ENCODE results near the gene EEF1AKMT1. TPM values are rescaled to one million over a fixed set of nuclear protein-coding genes. Genes with fewer than 3 reads are reported as not detected.

EEF1AKMT1 gene
- total and polyA plus RNA-seq, 4 donors: 4.2 to 11.2 (median 4.9) TPM

- peak overlapping the region; percentile 92 to 97 for H3K27ac ChIP-seq (ENCODE audit: low read depth in 1 of 2, low read length in 2 of 2)
These were observed 1.2 kb downstream of the EEF1AKMT1 start for GRCh38 chr13:20772401-20773131.

GRCh38 chr13:20769834-20770233, 3.9 kb downstream of the EEF1AKMT1 start:
- TF ChIP-seq SP1 (IDR thresholded peaks at IDR 0.05): no peak
- TF ChIP-seq RXRA (IDR thresholded peaks at IDR 0.05): no peak
- TF ChIP-seq EGR1 (IDR thresholded peaks at IDR 0.05; ENCODE audit: low read depth in 2 of 2): no peak
- peaks cover 0 to 9% (median 0%) of the 10 kb centered on the region in 4 donors for H3K4me1 ChIP-seq (ENCODE audit: control insufficient read depth in 4 of 4, insufficient read depth in 4 of 4, low read length in 3 of 4)
- WGBS: 99% methylated on average over 1 of the region's 1 CpG
- H3K4me3 ChIP-seq (ENCODE audit: low read depth in 1 of 3, low read length in 3 of 3): no peak overlapping the region
- H3K9me3 ChIP-seq (ENCODE audit: control insufficient read depth in 4 of 4, low read length in 3 of 4): no peaks in the 10 kb centered on the region
- H3K27ac ChIP-seq (ENCODE audit: low read depth in 1 of 2, low read length in 2 of 2): no peak overlapping the region
- peaks cover 0 to 4% (median 0%) of the 10 kb centered on the region in 4 donors for H3K36me3 ChIP-seq (ENCODE audit: control insufficient read depth in 4 of 4, insufficient read depth in 3 of 4, low read depth in 1 of 4, low read length in 3 of 4)
- no peaks in the 10 kb centered on the region for H3K27me3 ChIP-seq (ENCODE audit: control insufficient read depth in 4 of 4, insufficient read depth in 4 of 4, low read length in 3 of 4)
- no peak for DNase-seq (ENCODE audit: low spot score)
- no peak overlapping the region for H3K9ac ChIP-seq (ENCODE audit: low read depth in 1 of 2, low read length in 2 of 2)

More at GRCh38 chr13:20772401-20773131, 1.2 kb downstream of the EEF1AKMT1 start:
- Histone ChIP-seq H3K36me3 (ENCODE audit: control insufficient read depth in 4 of 4, insufficient read depth in 3 of 4, low read depth in 1 of 4, low read length in 3 of 4) (peaks cover 0 to 4% (median 0%) of the 10 kb centered on the region in 4 donors), H3K9me3 (ENCODE audit: control insufficient read depth in 4 of 4, low read length in 3 of 4) (no peaks in the 10 kb centered on the region), H3K9ac (ENCODE audit: low read depth in 1 of 2, low read length in 2 of 2) (peak overlapping the region; percentile 87 to 93), H3K4me3 (ENCODE audit: low read depth in 1 of 3, low read length in 3 of 3) (peak overlapping the region; percentile 60 to 87 (median 68)), H3K27me3 (ENCODE audit: control insufficient read depth in 4 of 4, insufficient read depth in 4 of 4, low read length in 3 of 4) (no peaks in the 10 kb centered on the region), H3K4me1 (ENCODE audit: control insufficient read depth in 4 of 4, insufficient read depth in 4 of 4, low read length in 3 of 4) (peaks cover 0 to 9% (median 0%) of the 10 kb centered on the region in 4 donors)
- TF ChIP-seq JUND (IDR thresholded peaks at IDR 0.05): no peak
- no peak for TF ChIP-seq EGR1 (IDR thresholded peaks at IDR 0.05; ENCODE audit: low read depth in 2 of 2)
- no peak for TF ChIP-seq RAD21 (IDR thresholded peaks at IDR 0.05)
- TF ChIP-seq RXRA (IDR thresholded peaks at IDR 0.05): no peak
- TF ChIP-seq FOXA1 (IDR thresholded peaks at IDR 0.05): no peak
- WGBS: 87% methylated on average over 10 of the region's 10 CpGs
- DNase-seq (ENCODE audit: low spot score): no peak

GRCh38 chr13:20769091-20769490, 4.7 kb downstream of the EEF1AKMT1 start:
- Histone ChIP-seq H3K4me3 (ENCODE audit: low read depth in 1 of 3, low read length in 3 of 3) (no peak overlapping the region), H3K9me3 (ENCODE audit: control insufficient read depth in 4 of 4, low read length in 3 of 4) (no peaks in the 10 kb centered on the region), H3K9ac (ENCODE audit: low read depth in 1 of 2, low read length in 2 of 2) (no peak overlapping the region), H3K27me3 (ENCODE audit: control insufficient read depth in 4 of 4, insufficient read depth in 4 of 4, low read length in 3 of 4) (no peaks in the 10 kb centered on the region), H3K4me1 (ENCODE audit: control insufficient read depth in 4 of 4, insufficient read depth in 4 of 4, low read length in 3 of 4) (peaks cover 0 to 9% (median 0%) of the 10 kb centered on the region in 4 donors), H3K36me3 (ENCODE audit: control insufficient read depth in 4 of 4, insufficient read depth in 3 of 4, low read depth in 1 of 4, low read length in 3 of 4) (peaks cover 0 to 4% (median 0%) of the 10 kb centered on the region in 4 donors), H3K27ac (ENCODE audit: low read depth in 1 of 2, low read length in 2 of 2) (no peak overlapping the region)
- WGBS: 83% methylated on average over 2 of the region's 2 CpGs
- TF ChIP-seq ATF3 (IDR thresholded peaks at IDR 0.05) (no peak), JUND (IDR thresholded peaks at IDR 0.05) (no peak)
- no peak for DNase-seq (ENCODE audit: low spot score)

- Histone ChIP-seq H3K27ac (ENCODE audit: low read depth in 1 of 2, low read length in 2 of 2) (no peak overlapping the region), H3K4me3 (ENCODE audit: low read depth in 1 of 3, low read length in 3 of 3) (no peak overlapping the region), H3K9ac (ENCODE audit: low read depth in 1 of 2, low read length in 2 of 2) (no peak overlapping the region), H3K4me1 (ENCODE audit: control insufficient read depth in 4 of 4, insufficient read depth in 4 of 4, low read length in 3 of 4) (peaks cover 0 to 2% (median 0%) of the 10 kb centered on the region in 4 donors), H3K27me3 (ENCODE audit: control insufficient read depth in 4 of 4, insufficient read depth in 4 of 4, low read length in 3 of 4) (no peaks in the 10 kb centered on the region), H3K36me3 (ENCODE audit: control insufficient read depth in 4 of 4, insufficient read depth in 3 of 4, low read depth in 1 of 4, low read length in 3 of 4) (peaks cover 0 to 4% (median 0%) of the 10 kb centered on the region in 4 donors), H3K9me3 (ENCODE audit: control insufficient read depth in 4 of 4, low read length in 3 of 4) (no peaks in the 10 kb centered on the region)
- WGBS: over 99% methylated on average over 2 of the region's 2 CpGs
- no peak for DNase-seq (ENCODE audit: low spot score)
- no peak for TF ChIP-seq FOXA2 (IDR thresholded peaks at IDR 0.05)
- no peak for TF ChIP-seq MAX (IDR thresholded peaks at IDR 0.05)
- TF ChIP-seq GABPA (IDR thresholded peaks at IDR 0.05 in 1 of 2, conservative IDR thresholded peaks at IDR 0.05 in 1 of 2): no peak
- no peak for TF ChIP-seq SP1 (IDR thresholded peaks at IDR 0.05)
- TF ChIP-seq ZBTB33 (IDR thresholded peaks at IDR 0.05): no peak
- TF ChIP-seq RXRA (IDR thresholded peaks at IDR 0.05): no peak
- TF ChIP-seq NR2F2 (IDR thresholded peaks at IDR 0.05): no peak
- TF ChIP-seq ATF3 (IDR thresholded peaks at IDR 0.05): no peak
- no peak for TF ChIP-seq YY1 (IDR thresholded peaks at IDR 0.05)
- TF ChIP-seq HNF4A (conservative IDR thresholded peaks at IDR 0.05): no peak
- TF ChIP-seq EGR1 (IDR thresholded peaks at IDR 0.05; ENCODE audit: low read depth in 2 of 2): no peak
- no peak for TF ChIP-seq CTCF (IDR thresholded peaks at IDR 0.05; ENCODE audit: low read depth, low read length, missing input control)
- no peak for TF ChIP-seq TAF1 (conservative IDR thresholded peaks at IDR 0.05)
These were observed 6.3 kb downstream of the EEF1AKMT1 start for GRCh38 chr13:20767309-20767943.

All from liver (tissue), 9 donors.